Parathyroid adenoma (tissue), 2 donors: Measurements from ENCODE around the gene PLPP4.

Experiments used
- H2AFZ ChIP-seq: fragments of 300-600 bp; sonication (generic); one replicate; pipeline ENCODE4 v1.7.0; 2017; ENCODE audit warnings: antibody characterized with exemption, mild to moderate bottlenecking
- H3K27ac ChIP-seq: fragments of 300-600 bp; sonication (generic); one replicate; pipeline ENCODE4 v1.7.0; 2017
- H3K27me3 ChIP-seq: fragments of 300-600 bp; sonication (generic); one replicate; pipeline ENCODE4 v1.7.0; 2017; ENCODE audit warnings: low read length; ENCODE audit not compliant: control insufficient read depth, insufficient read depth
- H3K36me3 ChIP-seq: fragments of 300-600 bp; sonication (generic); one replicate; pipeline ENCODE4 v1.7.0; 2017; ENCODE audit warnings: low read length; ENCODE audit not compliant: control insufficient read depth, insufficient read depth
- H3K4me1 ChIP-seq: fragments of 300-600 bp; sonication (generic); one replicate; pipeline ENCODE4 v1.7.0; 2017; ENCODE audit warnings: control low read depth
- H3K4me2 ChIP-seq: fragments of 300-600 bp; sonication (generic); one replicate; pipeline ENCODE4 v1.7.0; 2017; ENCODE audit warnings: low read length
- H3K4me3 ChIP-seq: fragments of 300-600 bp; sonication (generic); one replicate; pipeline ENCODE4 v1.7.0; 2017; ENCODE audit warnings: low read depth, low read length
- H3K79me2 ChIP-seq: fragments of 300-600 bp; sonication (generic); one replicate; pipeline ENCODE4 v1.7.0; 2017; ENCODE audit warnings: control low read depth
- H3K9ac ChIP-seq: fragments of 300-600 bp; sonication (generic); one replicate; pipeline ENCODE4 v1.7.0; 2017; ENCODE audit warnings: mild to moderate bottlenecking
- H3K9me3 ChIP-seq: fragments of 300-600 bp; sonication (generic); one replicate; pipeline ENCODE4 v1.7.0; 2017; ENCODE audit warnings: low read length; ENCODE audit not compliant: control insufficient read depth
- TF ChIP-seq, protein P1 (sequence below): fragments of 300-600 bp; sonication (generic); IDR thresholded peaks from one replicate; pipeline ENCODE4 v1.7.0; 2017; ENCODE audit warnings: antibody characterized with exemption, mild to moderate bottlenecking
- donor health status: primary hyperparathyroidism.

The PLPP4 gene

DNA sequence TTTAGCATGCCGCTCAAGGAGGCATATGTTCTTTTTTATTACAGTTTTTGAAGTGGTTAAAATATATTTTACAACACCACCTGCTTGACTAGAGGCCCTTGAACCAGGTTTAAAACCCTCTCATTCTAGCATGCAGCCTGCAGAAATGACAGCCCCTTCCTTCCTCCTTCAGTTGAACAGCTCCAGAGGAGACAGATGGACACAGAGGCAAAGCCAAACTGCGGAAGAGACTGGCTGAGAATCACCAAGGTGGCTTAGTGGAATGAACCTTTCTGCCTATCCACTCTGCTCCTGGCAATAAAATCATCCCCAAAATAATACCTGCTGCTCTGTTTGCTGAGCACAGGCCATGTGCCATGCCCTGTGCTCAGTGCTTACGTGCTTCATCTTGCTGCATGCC is 23.9 kb upstream of the PLPP4 start:
- Histone ChIP-seq H3K9ac (no peak overlapping the region), H3K4me1 (no peaks in the 10 kb centered on the region), H3K79me2 (no peaks in the 10 kb centered on the region), H3K4me3 (no peak overlapping the region), H3K27me3 (no peaks in the 10 kb centered on the region), H2AFZ (no peak overlapping the region), H3K27ac (no peak overlapping the region), H3K9me3 (no peaks in the 10 kb centered on the region), H3K36me3 (no peaks in the 10 kb centered on the region), H3K4me2 (no peak overlapping the region)
- TF ChIP-seq, protein P1, sequence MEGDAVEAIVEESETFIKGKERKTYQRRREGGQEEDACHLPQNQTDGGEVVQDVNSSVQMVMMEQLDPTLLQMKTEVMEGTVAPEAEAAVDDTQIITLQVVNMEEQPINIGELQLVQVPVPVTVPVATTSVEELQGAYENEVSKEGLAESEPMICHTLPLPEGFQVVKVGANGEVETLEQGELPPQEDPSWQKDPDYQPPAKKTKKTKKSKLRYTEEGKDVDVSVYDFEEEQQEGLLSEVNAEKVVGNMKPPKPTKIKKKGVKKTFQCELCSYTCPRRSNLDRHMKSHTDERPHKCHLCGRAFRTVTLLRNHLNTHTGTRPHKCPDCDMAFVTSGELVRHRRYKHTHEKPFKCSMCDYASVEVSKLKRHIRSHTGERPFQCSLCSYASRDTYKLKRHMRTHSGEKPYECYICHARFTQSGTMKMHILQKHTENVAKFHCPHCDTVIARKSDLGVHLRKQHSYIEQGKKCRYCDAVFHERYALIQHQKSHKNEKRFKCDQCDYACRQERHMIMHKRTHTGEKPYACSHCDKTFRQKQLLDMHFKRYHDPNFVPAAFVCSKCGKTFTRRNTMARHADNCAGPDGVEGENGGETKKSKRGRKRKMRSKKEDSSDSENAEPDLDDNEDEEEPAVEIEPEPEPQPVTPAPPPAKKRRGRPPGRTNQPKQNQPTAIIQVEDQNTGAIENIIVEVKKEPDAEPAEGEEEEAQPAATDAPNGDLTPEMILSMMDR = no peak

DNA sequence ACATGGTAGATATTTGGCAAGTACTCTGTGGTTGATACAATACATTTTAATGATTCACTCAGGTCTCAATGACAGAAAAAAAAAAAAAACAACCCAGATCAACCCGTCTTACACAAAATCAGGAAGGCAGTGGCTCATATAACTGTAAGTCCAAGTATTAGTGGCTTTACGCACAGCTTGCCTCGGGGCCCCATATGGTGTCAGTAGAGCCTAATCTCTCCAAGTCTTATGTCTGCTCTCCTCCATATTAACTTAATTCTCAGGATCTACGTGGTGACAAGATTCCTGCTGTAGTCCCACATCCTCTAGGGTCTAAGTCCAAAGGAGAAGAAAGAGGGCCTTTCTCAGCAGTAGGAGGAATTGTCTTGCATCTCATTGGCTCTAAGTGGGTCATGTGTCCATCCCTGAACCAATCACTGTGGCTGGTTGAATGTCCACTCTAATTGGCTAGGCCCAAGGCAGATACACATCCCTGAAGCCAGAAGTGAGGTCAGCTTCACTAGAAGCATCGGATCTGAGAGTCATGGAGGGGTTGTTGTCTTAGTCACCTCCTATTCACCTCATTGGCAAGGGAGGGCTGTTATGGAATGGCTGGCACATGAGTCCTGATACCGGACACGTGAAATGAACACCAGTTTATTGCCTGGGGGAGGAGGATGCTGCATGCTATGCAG is 20.5 kb upstream of the PLPP4 start:
- no peak overlapping the region for H3K4me2 ChIP-seq
- no peak overlapping the region for H2AFZ ChIP-seq
- H3K9ac ChIP-seq = no peak overlapping the region
- no peaks in the 10 kb centered on the region for H3K79me2 ChIP-seq
- no peaks in the 10 kb centered on the region for H3K36me3 ChIP-seq
- no peak overlapping the region for H3K4me3 ChIP-seq
- no peaks in the 10 kb centered on the region for H3K9me3 ChIP-seq
- H3K27ac ChIP-seq = no peak overlapping the region
- TF ChIP-seq, protein P1 = no peak
- no peaks in the 10 kb centered on the region for H3K27me3 ChIP-seq
- H3K4me1 ChIP-seq = no peaks in the 10 kb centered on the region

GRCh38 chr10:120437541-120437940 is 19.5 kb upstream of the PLPP4 start:
- H3K79me2 ChIP-seq = no peaks in the 10 kb centered on the region
- no peaks in the 10 kb centered on the region for H3K36me3 ChIP-seq
- TF ChIP-seq, protein P1 = no peak
- H3K9me3 ChIP-seq = no peaks in the 10 kb centered on the region
- H3K4me1 ChIP-seq = no peaks in the 10 kb centered on the region
- H3K27me3 ChIP-seq = no peaks in the 10 kb centered on the region
- H3K4me2 ChIP-seq = no peak overlapping the region
- no peak overlapping the region for H3K9ac ChIP-seq
- H3K27ac ChIP-seq = no peak overlapping the region
- no peak overlapping the region for H2AFZ ChIP-seq
- no peak overlapping the region for H3K4me3 ChIP-seq

GRCh38 chr10:120451968-120452367 is 5.1 kb upstream of the PLPP4 start:
- no peak overlapping the region for H3K27ac ChIP-seq
- no peaks in the 10 kb centered on the region for H3K9me3 ChIP-seq
- H3K4me3 ChIP-seq = no peak overlapping the region
- H3K27me3 ChIP-seq = no peaks in the 10 kb centered on the region
- no peaks in the 10 kb centered on the region for H3K36me3 ChIP-seq
- H2AFZ ChIP-seq = no peak overlapping the region
- no peak overlapping the region for H3K9ac ChIP-seq
- TF ChIP-seq, protein P1 = no peak
- H3K4me1 ChIP-seq = no peaks in the 10 kb centered on the region
- no peaks in the 10 kb centered on the region for H3K79me2 ChIP-seq
- H3K4me2 ChIP-seq = no peak overlapping the region

DNA sequence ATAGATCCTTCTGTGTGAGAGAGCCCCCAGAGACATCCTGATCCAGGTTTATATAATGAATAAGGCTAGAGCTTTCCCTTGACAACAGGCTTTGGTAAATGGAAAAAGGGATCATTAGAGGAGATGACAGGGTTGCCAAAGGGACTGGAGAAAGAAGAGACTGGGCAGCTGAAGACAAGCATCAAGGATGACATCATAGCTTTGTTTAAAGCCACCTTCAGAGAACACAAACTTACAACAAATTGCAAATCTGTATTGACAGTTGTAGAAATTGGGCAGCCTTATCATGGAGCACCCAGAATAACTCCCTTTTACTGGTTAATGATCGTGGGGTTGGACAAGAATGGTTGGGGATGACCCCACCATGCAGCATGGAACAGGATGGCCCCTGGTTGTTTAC is 3.7 kb upstream of the PLPP4 start:
- H3K4me3 ChIP-seq = no peak overlapping the region
- H3K4me2 ChIP-seq = no peak overlapping the region
- no peaks in the 10 kb centered on the region for H3K79me2 ChIP-seq
- no peak overlapping the region for H2AFZ ChIP-seq
- TF ChIP-seq, protein P1 = no peak
- no peaks in the 10 kb centered on the region for H3K4me1 ChIP-seq
- no peak overlapping the region for H3K9ac ChIP-seq
- H3K27ac ChIP-seq = no peak overlapping the region
- no peaks in the 10 kb centered on the region for H3K36me3 ChIP-seq
- H3K9me3 ChIP-seq = no peaks in the 10 kb centered on the region
- no peaks in the 10 kb centered on the region for H3K27me3 ChIP-seq
